ENCODE results near the gene RAE1. TPM values are rescaled to one million over a fixed set of nuclear protein-coding genes. Genes with fewer than 3 reads are reported as not detected.

The RAE1 gene
- total and polyA plus RNA-seq, 12 donors = 6.2 to 19.9 (median 15.5) TPM

GRCh38 chr20:57425150-57426013 is 74.3 kb downstream of the RAE1 start:
- peak in 5 of 8 donors; percentile 54 to 73 (median 60) for ATAC-seq

GRCh38 chr20:57426271-57426689 is 75.2 kb downstream of the RAE1 start:
- intact Hi-C loops (cut with DNase I) = no loop called here
- H3K4me1 ChIP-seq = peaks cover 0 to 29% (median 6%) of the 10 kb centered on the region in 9 donors
- TF ChIP-seq CTCF (IDR thresholded peaks at IDR 0.05) = no peak
- no peaks in the 10 kb centered on the region for H3K9me3 ChIP-seq
- ATAC-seq (no peak), DNase-seq (no peak)
- peak overlapping the region in 1 of 10 donors; percentile 39 for H3K27ac ChIP-seq
- H3K27me3 ChIP-seq = no peaks in the 10 kb centered on the region
- H3K4me3 ChIP-seq = no peak overlapping the region
- no peaks in the 10 kb centered on the region for H3K36me3 ChIP-seq
- 79 to 84% methylated on average over 13 of the region's 13 CpGs for WGBS, 2 donors

More at GRCh38 chr20:57425150-57426013, 74.3 kb downstream of the RAE1 start:
- peak overlapping the region in 2 of 10 donors; percentile 3 to 39 for H3K27ac ChIP-seq
- no peak overlapping the region for H3K4me3 ChIP-seq
- no peaks in the 10 kb centered on the region for H3K36me3 ChIP-seq
- TF ChIP-seq CTCF (IDR thresholded peaks at IDR 0.05) = no peak
- 44 to 53% methylated on average over 17 of the region's 17 CpGs for WGBS, 2 donors
- no peaks in the 10 kb centered on the region for H3K9me3 ChIP-seq
- intact Hi-C loops (cut with DNase I) = no loop called here
- peaks cover 0 to 22% (median 6%) of the 10 kb centered on the region in 9 donors for H3K4me1 ChIP-seq
- no peak for DNase-seq
- H3K27me3 ChIP-seq = peaks cover 0 to 5% (median 0%) of the 10 kb centered on the region in 7 donors

GRCh38 chr20:57426831-57427230 is 75.8 kb downstream of the RAE1 start:
- no peaks in the 10 kb centered on the region for H3K9me3 ChIP-seq
- no peaks in the 10 kb centered on the region for H3K27me3 ChIP-seq
- H3K36me3 ChIP-seq = no peaks in the 10 kb centered on the region
- H3K4me3 ChIP-seq = no peak overlapping the region
- peaks cover 0 to 34% (median 6%) of the 10 kb centered on the region in 9 donors for H3K4me1 ChIP-seq
- intact Hi-C loops (cut with DNase I) = no loop called here
- no peak for DNase-seq
- ATAC-seq = peak in 1 of 8 donors; percentile 18
- no peak for TF ChIP-seq CTCF (IDR thresholded peaks at IDR 0.05)
- 81 to 87% methylated on average over 7 of the region's 7 CpGs for WGBS, 2 donors
- H3K27ac ChIP-seq = no peak overlapping the region

- peaks cover 7 to 52% (median 21%) of the 10 kb centered on the region in 9 donors for H3K4me1 ChIP-seq
- H3K36me3 ChIP-seq = no peaks in the 10 kb centered on the region
- no peak for DNase-seq
- peaks cover 0 to 4% (median 0%) of the 10 kb centered on the region in 11 donors for H3K9me3 ChIP-seq
- H3K27me3 ChIP-seq = no peaks in the 10 kb centered on the region
- WGBS, 2 donors = 64 to 67% methylated on average over 21 of the region's 21 CpGs
- no peak for TF ChIP-seq CTCF (IDR thresholded peaks at IDR 0.05)
- no peak for ATAC-seq
- H3K27ac ChIP-seq = no peak overlapping the region
- intact Hi-C loops (cut with DNase I) = no loop called here
- H3K4me3 ChIP-seq = no peak overlapping the region
Observed at GRCh38 chr20:57428324-57429158, 77.5 kb downstream of the RAE1 start.

All from heart right ventricle (tissue), 16 donors.